Activated CD4-positive, alpha-beta T cell treated with anti-CD3 and anti-CD28 coated beads, Interleukin-2, amount 10 ng/mL, durations not matched to agents 24 days and 14 days (primary cell): ENCODE results near the gene AFAP1L1. TPM values are rescaled to one million over a fixed set of nuclear protein-coding genes. Genes with fewer than 3 reads are reported as not detected.

ENCODE experiments used
- DNase-seq: peaks from one replicate; pipeline ENCODE4 v3.0.0; 2022
- H3K27ac Mint-ChIP-seq: one replicate; pipeline ENCODE4 v1.8.0; 2022; ENCODE audit warnings: mild to moderate bottlenecking, mixed read lengths
- H3K27me3 Mint-ChIP-seq: one replicate; pipeline ENCODE4 v1.8.0; 2022; ENCODE audit warnings: mixed read lengths
- H3K36me3 Mint-ChIP-seq: one replicate; pipeline ENCODE4 v1.8.0; 2022; ENCODE audit warnings: low read depth, mild to moderate bottlenecking, mixed read lengths
- H3K4me1 Mint-ChIP-seq: one replicate; pipeline ENCODE4 v1.8.0; 2021; ENCODE audit warnings: mixed read lengths
- H3K4me3 Mint-ChIP-seq: one replicate; pipeline ENCODE4 v1.8.0; 2022; ENCODE audit warnings: mild to moderate bottlenecking, moderate library complexity, mixed read lengths
- H3K9me3 Mint-ChIP-seq: one replicate; pipeline ENCODE4 v1.8.0; 2021; ENCODE audit warnings: mixed read lengths
- intact Hi-C: fragments of 100-400 bp; cut with micrococcal nuclease; formaldehyde crosslinking; loops from one replicate; pipeline ENCODE4 v1.15.1; 2023
- total RNA-seq: library from RNA; stranded (reverse); gene quantifications from 2 replicates; pipeline ENCODE4 v1.2.3, GENCODE V29; 2022

Gene AFAP1L1
- total RNA-seq, 1 donor from 2014 or later: not detected

- H3K9me3 Mint-ChIP-seq: no peaks in the 10 kb centered on the region
- no peaks in the 10 kb centered on the region for H3K36me3 Mint-ChIP-seq
- intact Hi-C loops: no loop called here
- no peaks in the 10 kb centered on the region for H3K4me1 Mint-ChIP-seq
- DNase-seq: no peak
- H3K27ac Mint-ChIP-seq: no peak overlapping the region
- no peak overlapping the region for H3K4me3 Mint-ChIP-seq
- H3K27me3 Mint-ChIP-seq: peaks cover 9% of the 10 kb centered on the region
Observed at GRCh38 chr5:149247726-149248125, 23.9 kb upstream of the AFAP1L1 start.

DNA sequence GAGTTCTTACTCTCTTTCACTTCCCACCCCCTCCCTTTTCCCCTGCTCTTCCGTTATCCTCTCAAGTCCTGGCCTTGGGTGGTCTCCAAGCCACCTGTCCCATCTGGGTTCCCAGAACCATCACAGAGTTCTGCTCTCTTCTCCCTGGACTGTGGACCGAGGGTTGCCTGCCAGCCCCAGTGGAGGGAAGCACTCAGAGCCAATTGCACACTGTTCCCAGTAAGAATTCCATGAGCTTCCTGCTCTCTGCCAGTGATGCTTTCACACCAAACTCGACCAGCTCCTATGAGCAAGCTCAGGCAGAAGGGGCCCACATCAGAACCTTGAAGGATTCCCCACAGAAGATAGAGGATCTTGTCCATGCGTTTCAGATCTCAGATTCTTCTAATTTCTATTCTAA is 20.1 kb upstream of the AFAP1L1 start:
- DNase-seq: no peak
- intact Hi-C loops: no loop called here
- H3K4me3 Mint-ChIP-seq: no peak overlapping the region
- no peaks in the 10 kb centered on the region for H3K4me1 Mint-ChIP-seq
- peaks cover 16% of the 10 kb centered on the region for H3K27me3 Mint-ChIP-seq
- no peaks in the 10 kb centered on the region for H3K36me3 Mint-ChIP-seq
- H3K27ac Mint-ChIP-seq: no peak overlapping the region
- H3K9me3 Mint-ChIP-seq: no peaks in the 10 kb centered on the region

- H3K27me3 Mint-ChIP-seq: peaks cover 12% of the 10 kb centered on the region
- no peaks in the 10 kb centered on the region for H3K36me3 Mint-ChIP-seq
- H3K4me3 Mint-ChIP-seq: no peak overlapping the region
- H3K4me1 Mint-ChIP-seq: no peaks in the 10 kb centered on the region
- no peaks in the 10 kb centered on the region for H3K9me3 Mint-ChIP-seq
- intact Hi-C loops: no loop called here
- no peak for DNase-seq
- H3K27ac Mint-ChIP-seq: no peak overlapping the region
Observed at GRCh38 chr5:149254506-149254905, 17.2 kb upstream of the AFAP1L1 start.

DNA sequence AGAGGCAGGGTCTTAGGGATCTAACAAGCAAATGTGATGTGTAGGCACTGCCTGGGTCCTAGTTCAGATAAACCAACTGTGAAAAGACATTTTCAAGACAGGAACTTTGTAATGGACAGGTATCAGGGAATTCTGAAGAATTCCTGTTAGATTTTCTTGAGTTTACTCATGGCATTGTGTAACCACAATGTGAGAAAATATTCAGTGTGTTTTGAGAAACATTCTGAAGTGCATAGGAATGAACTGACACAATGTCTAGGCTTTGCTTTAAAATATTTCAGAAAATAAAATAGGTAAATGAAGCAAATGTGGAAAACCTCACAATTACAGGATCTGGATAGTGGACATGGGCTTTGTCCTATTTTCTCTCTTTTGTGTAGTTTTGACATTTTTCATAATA is 15.2 kb upstream of the AFAP1L1 start:
- H3K27ac Mint-ChIP-seq: no peak overlapping the region
- H3K4me3 Mint-ChIP-seq: no peak overlapping the region
- intact Hi-C loops: no loop called here
- peaks cover 15% of the 10 kb centered on the region for H3K27me3 Mint-ChIP-seq
- H3K9me3 Mint-ChIP-seq: no peaks in the 10 kb centered on the region
- no peak for DNase-seq
- H3K36me3 Mint-ChIP-seq: no peaks in the 10 kb centered on the region
- H3K4me1 Mint-ChIP-seq: no peaks in the 10 kb centered on the region

DNA sequence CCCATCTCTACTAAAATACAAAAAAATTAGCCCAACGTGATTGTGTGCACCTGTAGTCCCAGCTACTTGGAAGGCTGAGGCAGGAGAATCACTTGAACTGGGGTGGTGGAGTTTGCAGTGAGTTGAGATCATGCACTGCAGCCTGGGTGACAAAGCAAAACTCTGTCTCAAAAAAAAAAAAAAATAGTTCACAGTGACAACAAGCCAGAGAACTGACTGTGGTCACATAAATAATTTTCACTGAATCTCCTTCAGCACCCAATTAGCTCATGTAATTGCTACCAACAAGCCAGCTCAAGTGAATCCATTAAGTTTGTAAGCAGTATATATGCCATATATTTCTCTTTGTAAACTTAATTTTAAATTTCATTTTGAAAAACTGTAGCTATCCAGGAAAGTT is 14.5 kb upstream of the AFAP1L1 start:
- H3K27ac Mint-ChIP-seq: no peak overlapping the region
- intact Hi-C loops: no loop called here
- H3K4me1 Mint-ChIP-seq: no peaks in the 10 kb centered on the region
- H3K27me3 Mint-ChIP-seq: peaks cover 18% of the 10 kb centered on the region
- no peaks in the 10 kb centered on the region for H3K36me3 Mint-ChIP-seq
- H3K4me3 Mint-ChIP-seq: no peak overlapping the region
- no peak for DNase-seq
- H3K9me3 Mint-ChIP-seq: no peaks in the 10 kb centered on the region

- no peaks in the 10 kb centered on the region for H3K36me3 Mint-ChIP-seq
- H3K4me3 Mint-ChIP-seq: no peak overlapping the region
- no peaks in the 10 kb centered on the region for H3K4me1 Mint-ChIP-seq
- no peak for DNase-seq
- peaks cover 20% of the 10 kb centered on the region for H3K27me3 Mint-ChIP-seq
- no peaks in the 10 kb centered on the region for H3K9me3 Mint-ChIP-seq
- intact Hi-C loops: no loop called here
- H3K27ac Mint-ChIP-seq: no peak overlapping the region
Observed at GRCh38 chr5:149257889-149258705, 13.6 kb upstream of the AFAP1L1 start.

DNA sequence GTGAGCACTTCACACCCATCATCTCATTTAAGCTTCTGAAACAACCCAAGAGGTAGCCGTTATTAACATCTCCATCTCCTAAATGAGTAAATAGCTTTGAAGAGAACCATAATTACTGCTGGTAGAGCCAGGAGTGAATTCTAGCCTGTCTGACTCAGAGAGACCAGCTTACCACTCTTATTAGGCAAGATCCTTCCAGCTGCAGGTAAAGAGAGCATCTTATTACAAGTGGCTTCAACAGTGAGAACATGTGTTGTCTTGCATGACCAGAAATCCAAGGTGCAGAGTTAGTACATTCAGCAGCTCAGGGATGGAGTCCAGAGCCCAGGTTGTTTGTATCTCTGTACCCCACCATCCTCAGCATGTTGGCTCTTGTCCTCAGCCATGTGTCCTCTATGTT is 10.9 kb upstream of the AFAP1L1 start:
- no peak for DNase-seq
- peaks cover 19% of the 10 kb centered on the region for H3K27me3 Mint-ChIP-seq
- H3K27ac Mint-ChIP-seq: no peak overlapping the region
- H3K4me1 Mint-ChIP-seq: no peaks in the 10 kb centered on the region
- no peaks in the 10 kb centered on the region for H3K9me3 Mint-ChIP-seq
- no peaks in the 10 kb centered on the region for H3K36me3 Mint-ChIP-seq
- no peak overlapping the region for H3K4me3 Mint-ChIP-seq
- intact Hi-C loops: loop anchor here (10.0 kb wide), 1 partner anchor 816 kb away; no protein-coding TSS in a partner anchor

- intact Hi-C loops: loop anchor here (10.0 kb wide), 1 partner anchor 816 kb away; no protein-coding TSS in a partner anchor
- Mint-ChIP-seq H3K4me1 (no peaks in the 10 kb centered on the region), H3K4me3 (no peak overlapping the region), H3K27ac (no peak overlapping the region), H3K27me3 (peaks cover 17% of the 10 kb centered on the region), H3K36me3 (no peaks in the 10 kb centered on the region), H3K9me3 (no peaks in the 10 kb centered on the region)
- no peak for DNase-seq
Observed at GRCh38 chr5:149261246-149261645, 10.4 kb upstream of the AFAP1L1 start.

DNA sequence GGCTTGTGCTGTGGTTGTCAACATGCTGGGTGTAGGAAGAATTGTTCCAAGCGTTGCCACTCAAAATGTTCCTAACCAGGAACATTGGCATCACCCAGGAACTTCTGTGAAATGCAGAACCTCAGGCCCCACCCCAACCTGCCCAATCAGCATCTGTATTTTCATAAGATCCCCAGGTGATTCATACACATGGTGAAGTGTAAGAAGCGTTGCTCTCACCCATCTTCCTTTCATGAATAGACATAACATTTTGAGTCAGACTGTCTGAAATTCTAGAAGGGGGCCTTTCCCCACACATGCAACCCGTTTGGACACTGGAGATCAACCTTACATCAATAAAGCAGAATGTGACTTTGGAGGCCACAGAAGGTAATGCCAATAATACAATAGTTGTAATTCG is 9.3 kb upstream of the AFAP1L1 start:
- no peak overlapping the region for H3K4me3 Mint-ChIP-seq
- no peak for DNase-seq
- intact Hi-C loops: loop anchor here (10.0 kb wide), 1 partner anchor 818 kb away; no protein-coding TSS in a partner anchor
- H3K27me3 Mint-ChIP-seq: peaks cover 17% of the 10 kb centered on the region
- H3K4me1 Mint-ChIP-seq: no peaks in the 10 kb centered on the region
- H3K36me3 Mint-ChIP-seq: no peaks in the 10 kb centered on the region
- no peaks in the 10 kb centered on the region for H3K9me3 Mint-ChIP-seq
- no peak overlapping the region for H3K27ac Mint-ChIP-seq

GRCh38 chr5:149264439-149265067 is 7.1 kb upstream of the AFAP1L1 start:
- DNase-seq: peak; percentile 80
- H3K36me3 Mint-ChIP-seq: no peaks in the 10 kb centered on the region
- no peak overlapping the region for H3K27ac Mint-ChIP-seq
- peaks cover 28% of the 10 kb centered on the region for H3K27me3 Mint-ChIP-seq
- no peaks in the 10 kb centered on the region for H3K4me1 Mint-ChIP-seq
- H3K4me3 Mint-ChIP-seq: no peak overlapping the region
- no peaks in the 10 kb centered on the region for H3K9me3 Mint-ChIP-seq
- intact Hi-C loops: loop anchor here (1.0 to 10.0 kb wide), 2 partner anchors 123 to 820 kb away; partner anchors contain the start of gene ABLIM3

- Mint-ChIP-seq H3K36me3 (no peaks in the 10 kb centered on the region), H3K27me3 (peaks cover 28% of the 10 kb centered on the region)
- intact Hi-C loops: loop anchor here (10.0 kb wide), 1 partner anchor 820 kb away; no protein-coding TSS in a partner anchor
Observed at GRCh38 chr5:149265068-149265465, 6.6 kb upstream of the AFAP1L1 start.

GRCh38 chr5:149265597-149265996 is 6.1 kb upstream of the AFAP1L1 start:
- H3K4me3 Mint-ChIP-seq: no peak overlapping the region
- H3K27me3 Mint-ChIP-seq: peaks cover 32% of the 10 kb centered on the region
- no peak for DNase-seq
- no peaks in the 10 kb centered on the region for H3K4me1 Mint-ChIP-seq
- H3K9me3 Mint-ChIP-seq: no peaks in the 10 kb centered on the region
- no peaks in the 10 kb centered on the region for H3K36me3 Mint-ChIP-seq
- intact Hi-C loops: loop anchor here (10.0 kb wide), 1 partner anchor 821 kb away; no protein-coding TSS in a partner anchor
- H3K27ac Mint-ChIP-seq: no peak overlapping the region

More at GRCh38 chr5:149265068-149265465, 6.6 kb upstream of the AFAP1L1 start:
- no peaks in the 10 kb centered on the region for H3K4me1 Mint-ChIP-seq
- no peaks in the 10 kb centered on the region for H3K9me3 Mint-ChIP-seq
- no peak overlapping the region for H3K27ac Mint-ChIP-seq
- DNase-seq: no peak
- no peak overlapping the region for H3K4me3 Mint-ChIP-seq

DNA sequence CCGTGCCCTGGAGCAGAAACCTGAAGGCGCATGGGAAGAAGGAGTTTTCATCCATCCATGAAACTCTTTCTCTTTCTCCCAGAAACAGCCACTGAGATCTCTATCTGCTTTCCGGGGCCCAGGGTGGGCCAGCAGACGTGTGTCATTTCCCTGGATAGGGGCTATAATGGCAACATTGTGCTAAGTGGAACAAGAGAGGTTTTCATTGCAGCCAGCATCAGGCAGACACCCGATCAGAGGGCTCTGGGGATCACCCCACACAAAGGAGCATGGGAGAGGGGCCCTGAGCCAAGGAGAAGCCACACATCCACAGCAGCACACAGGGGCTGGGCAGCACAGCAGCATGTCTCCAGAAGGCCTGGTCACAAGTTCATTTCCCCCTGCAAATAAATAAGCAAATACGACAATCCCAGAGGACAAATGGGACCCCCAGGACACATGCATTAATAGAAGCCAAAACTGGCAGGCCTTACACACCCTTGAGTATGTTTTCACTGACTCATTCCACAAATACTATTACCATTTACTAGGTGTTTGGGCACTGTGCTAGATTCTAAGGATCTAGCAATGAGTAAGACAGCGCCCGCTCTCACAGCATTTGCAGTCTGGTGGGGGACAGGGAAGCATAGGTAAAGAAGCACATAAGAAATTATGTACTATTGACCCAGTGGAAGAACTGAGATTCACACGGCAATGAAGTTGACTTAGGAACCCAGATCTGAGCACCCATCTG is 4.3 kb upstream of the AFAP1L1 start:
- H3K27me3 Mint-ChIP-seq: peaks cover 44% of the 10 kb centered on the region
- H3K27ac Mint-ChIP-seq: no peak overlapping the region
- H3K9me3 Mint-ChIP-seq: no peaks in the 10 kb centered on the region
- no peaks in the 10 kb centered on the region for H3K36me3 Mint-ChIP-seq
- peaks cover 6% of the 10 kb centered on the region for H3K4me1 Mint-ChIP-seq
- DNase-seq: no peak
- intact Hi-C loops: loop anchor here (10.0 kb wide), 1 partner anchor 823 kb away; no protein-coding TSS in a partner anchor
- no peak overlapping the region for H3K4me3 Mint-ChIP-seq
